Measurements from ENCODE around the gene F2R. TPM values are rescaled to one million over a fixed set of nuclear protein-coding genes. Genes with fewer than 3 reads are reported as not detected.
A peak's percentile ranks its signal among the peaks of the same experiment; 100 is the strongest.

The F2R gene
- total and polyA plus RNA-seq, 9 of the 15 experiments (the other 6 are each of a cell fraction or from before 2014, with no cell fraction given) = 4.0 to 34.7 (median 15.1) TPM

GRCh38 chr5:76715736-76716455, at the start of gene F2R (continued):
- TF ChIP-seq ZNF639 (CRISPR knock-in tag; conservative IDR thresholded peaks at IDR 0.05 in 1 of 2, IDR thresholded peaks at IDR 0.05 in 1 of 2) (0 out of 4 replicates have a peak, but pooled peaks of 1 of the 2 experiments have one; percentile 2), NR2C1 (IDR thresholded peaks at IDR 0.05) (no peak), NR2C1 (tag; IDR thresholded peaks at IDR 0.05) (no peak), CC2D1A (IDR thresholded peaks at IDR 0.05) (no peak), TBL1XR1 (IDR thresholded peaks at IDR 0.05; ENCODE audit: low read length in 2 of 2) (no peak), TAL1 (IDR thresholded peaks at IDR 0.05) (no peak), CBX1 (IDR thresholded peaks at IDR 0.05; ENCODE audit: low read depth) (no peak; the same call in 1 of the 2 replicates), RNF219 (CRISPR knock-in tag; IDR thresholded peaks at IDR 0.05) (no peak), KDM4B (IDR thresholded peaks at IDR 0.05; ENCODE audit: borderline replicate concordance in 2 of 2, low read depth in 1 of 2) (no peak), MAZ (CRISPR knock-in tag; conservative IDR thresholded peaks at IDR 0.05 in 1 of 2, IDR thresholded peaks at IDR 0.05 in 1 of 2) (peak; percentile 82 to 88), DEAF1 (CRISPR knock-in tag; IDR thresholded peaks at IDR 0.05) (peak; percentile 47; the same call in 1 of the 2 replicates), FOXP1 (CRISPR knock-in tag; IDR thresholded peaks at IDR 0.05) (no peak; the same call in 1 of the 2 replicates), ZC3H4 (CRISPR knock-in tag; IDR thresholded peaks at IDR 0.05; ENCODE audit: borderline replicate concordance) (peak; percentile 49; the same call in 1 of the 2 replicates), HNRNPK (IDR thresholded peaks at IDR 0.05; ENCODE audit: low read depth, low read length, poor library complexity, severe bottlenecking) (no peak), CREB3 (tag; conservative IDR thresholded peaks at IDR 0.05; ENCODE audit: low read depth) (no peak), HDAC1 (IDR thresholded peaks at IDR 0.05) (peak in 1 of 2 experiments; percentile 59; a peak in 2 of 4 replicates), STAG1 (CRISPR knock-in tag; IDR thresholded peaks at IDR 0.05; ENCODE audit: borderline replicate concordance) (0 out of 2 replicates have a peak, but pooled peaks have one; percentile 17), NEUROD1 (IDR thresholded peaks at IDR 0.05; ENCODE audit: borderline replicate concordance, low read depth, low read length, partially characterized antibody) (no peak), E2F4 (CRISPR knock-in tag; IDR thresholded peaks at IDR 0.05; ENCODE audit: low read depth) (peak; percentile 4; the same call in 1 of the 2 replicates)
